ENCODE results near the gene IFNA1. TPM values are rescaled to one million over a fixed set of nuclear protein-coding genes. Genes with fewer than 3 reads are reported as not detected.

Gene IFNA1
- total RNA-seq, 1 donor, result not detected

DNA sequence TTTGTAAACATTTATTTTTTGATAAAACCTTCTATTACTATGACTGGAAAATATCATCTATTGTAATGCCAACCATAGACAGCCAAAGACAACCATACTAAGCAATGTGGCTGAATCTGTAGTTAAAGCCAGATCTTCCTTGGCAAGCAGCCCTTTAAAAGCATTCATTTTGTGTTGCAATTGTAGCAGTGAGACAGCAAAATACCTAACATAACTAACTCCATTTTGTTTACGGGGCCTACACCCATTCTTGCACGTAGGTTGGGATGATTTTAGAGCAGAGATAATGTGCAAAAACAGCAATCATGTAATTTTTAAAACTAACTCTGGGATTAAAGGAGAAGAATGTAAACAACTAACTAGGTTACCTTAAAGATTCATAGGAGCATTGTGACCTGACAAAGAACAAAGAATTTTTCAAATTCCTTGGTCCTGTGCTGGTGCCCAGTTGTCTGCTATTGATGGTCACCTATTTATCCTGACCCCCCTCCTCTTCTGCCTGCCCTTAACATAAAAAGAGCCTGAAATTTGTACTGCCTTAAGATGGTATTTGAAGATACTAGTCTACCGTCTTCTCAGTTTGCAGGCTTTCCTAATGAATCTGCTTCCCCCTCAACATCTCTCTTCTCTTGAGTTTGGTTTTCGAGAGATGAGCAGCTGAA is 10.6 kb downstream of the IFNA1 start:
- H3K36me3 ChIP-seq (ENCODE audit: insufficient read depth, low read length), result peaks cover 29% of the 10 kb centered on the region
- peak; percentile 10 for DNase-seq (ENCODE audit: insufficient read length, low spot score, missing footprints)
- H3K4me2 ChIP-seq (ENCODE audit: insufficient read depth, low read length), result no peak overlapping the region
- TF ChIP-seq, protein P1, sequence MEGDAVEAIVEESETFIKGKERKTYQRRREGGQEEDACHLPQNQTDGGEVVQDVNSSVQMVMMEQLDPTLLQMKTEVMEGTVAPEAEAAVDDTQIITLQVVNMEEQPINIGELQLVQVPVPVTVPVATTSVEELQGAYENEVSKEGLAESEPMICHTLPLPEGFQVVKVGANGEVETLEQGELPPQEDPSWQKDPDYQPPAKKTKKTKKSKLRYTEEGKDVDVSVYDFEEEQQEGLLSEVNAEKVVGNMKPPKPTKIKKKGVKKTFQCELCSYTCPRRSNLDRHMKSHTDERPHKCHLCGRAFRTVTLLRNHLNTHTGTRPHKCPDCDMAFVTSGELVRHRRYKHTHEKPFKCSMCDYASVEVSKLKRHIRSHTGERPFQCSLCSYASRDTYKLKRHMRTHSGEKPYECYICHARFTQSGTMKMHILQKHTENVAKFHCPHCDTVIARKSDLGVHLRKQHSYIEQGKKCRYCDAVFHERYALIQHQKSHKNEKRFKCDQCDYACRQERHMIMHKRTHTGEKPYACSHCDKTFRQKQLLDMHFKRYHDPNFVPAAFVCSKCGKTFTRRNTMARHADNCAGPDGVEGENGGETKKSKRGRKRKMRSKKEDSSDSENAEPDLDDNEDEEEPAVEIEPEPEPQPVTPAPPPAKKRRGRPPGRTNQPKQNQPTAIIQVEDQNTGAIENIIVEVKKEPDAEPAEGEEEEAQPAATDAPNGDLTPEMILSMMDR (IDR thresholded peaks at IDR 0.05; ENCODE audit: extremely low read depth, low read depth, low read length), result no peak
- no peak overlapping the region for H3K27ac ChIP-seq (ENCODE audit: low read depth, low read length)
- H3K9me3 ChIP-seq (ENCODE audit: low read depth, low read length), result no peaks in the 10 kb centered on the region
- H3K4me1 ChIP-seq (ENCODE audit: insufficient read depth, low read length), result peaks cover 12% of the 10 kb centered on the region
- H3K4me3 ChIP-seq (ENCODE audit: insufficient read depth, low read length), result no peak overlapping the region
- no peaks in the 10 kb centered on the region for H3K27me3 ChIP-seq (ENCODE audit: insufficient read depth, low read length)
- H4K20me1 ChIP-seq (ENCODE audit: insufficient read depth, low read length), result peaks cover 6% of the 10 kb centered on the region
- H2AFZ ChIP-seq (ENCODE audit: low read length), result no peak overlapping the region
- H3K79me2 ChIP-seq (ENCODE audit: insufficient read depth, low read length), result no peaks in the 10 kb centered on the region

DNA sequence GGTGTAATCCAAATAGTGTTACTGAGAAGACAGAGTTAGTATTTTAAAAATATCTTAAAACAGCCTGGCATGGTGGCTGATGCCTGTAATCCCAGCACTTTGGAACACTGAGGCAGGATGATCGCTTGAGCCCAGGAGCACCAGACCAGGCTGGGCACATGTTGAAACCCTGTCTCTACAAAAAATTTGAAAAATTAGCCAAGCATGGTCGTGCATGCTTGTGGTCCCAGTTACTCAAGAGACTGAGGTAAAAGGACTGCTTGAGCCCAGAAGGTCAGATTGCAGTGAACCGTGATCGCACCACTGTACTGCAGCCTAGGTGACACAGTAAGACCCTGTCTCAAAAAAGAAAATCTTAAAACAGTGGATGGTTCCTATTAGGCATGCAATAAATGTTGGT is 12.4 kb downstream of the IFNA1 start:
- Histone ChIP-seq H4K20me1 (ENCODE audit: insufficient read depth, low read length) (peaks cover 6% of the 10 kb centered on the region), H3K9me3 (ENCODE audit: low read depth, low read length) (no peaks in the 10 kb centered on the region), H3K36me3 (ENCODE audit: insufficient read depth, low read length) (peaks cover 36% of the 10 kb centered on the region), H3K4me2 (ENCODE audit: insufficient read depth, low read length) (no peak overlapping the region), H3K4me3 (ENCODE audit: insufficient read depth, low read length) (no peak overlapping the region), H3K27me3 (ENCODE audit: insufficient read depth, low read length) (no peaks in the 10 kb centered on the region), H2AFZ (ENCODE audit: low read length) (no peak overlapping the region), H3K27ac (ENCODE audit: low read depth, low read length) (no peak overlapping the region), H3K79me2 (ENCODE audit: insufficient read depth, low read length) (no peaks in the 10 kb centered on the region), H3K4me1 (ENCODE audit: insufficient read depth, low read length) (peaks cover 12% of the 10 kb centered on the region)
- no peak for DNase-seq (ENCODE audit: insufficient read length, low spot score, missing footprints)
- TF ChIP-seq, protein P1 (IDR thresholded peaks at IDR 0.05; ENCODE audit: extremely low read depth, low read depth, low read length), result no peak

DNA sequence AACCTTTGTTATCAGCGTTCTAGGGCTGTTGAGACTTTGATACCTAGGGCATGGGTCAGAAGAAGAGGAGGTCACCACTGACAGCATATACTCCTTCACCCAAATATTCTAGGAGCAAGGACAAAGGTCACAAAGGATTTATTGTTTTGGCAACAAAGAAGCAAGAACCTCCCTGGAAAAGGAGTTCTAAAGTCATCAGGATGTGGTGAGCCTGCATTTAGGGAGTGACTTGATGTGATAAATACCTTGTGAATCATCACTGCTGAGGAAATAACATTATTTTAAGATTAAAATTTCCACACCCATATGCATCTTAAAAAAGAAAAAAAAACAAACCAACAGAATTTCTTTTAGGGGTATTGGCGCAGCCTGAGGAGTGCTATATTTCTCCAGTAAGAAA is 13.9 kb downstream of the IFNA1 start:
- H3K36me3 ChIP-seq (ENCODE audit: insufficient read depth, low read length), result peaks cover 36% of the 10 kb centered on the region
- DNase-seq (ENCODE audit: insufficient read length, low spot score, missing footprints), result no peak

DNA sequence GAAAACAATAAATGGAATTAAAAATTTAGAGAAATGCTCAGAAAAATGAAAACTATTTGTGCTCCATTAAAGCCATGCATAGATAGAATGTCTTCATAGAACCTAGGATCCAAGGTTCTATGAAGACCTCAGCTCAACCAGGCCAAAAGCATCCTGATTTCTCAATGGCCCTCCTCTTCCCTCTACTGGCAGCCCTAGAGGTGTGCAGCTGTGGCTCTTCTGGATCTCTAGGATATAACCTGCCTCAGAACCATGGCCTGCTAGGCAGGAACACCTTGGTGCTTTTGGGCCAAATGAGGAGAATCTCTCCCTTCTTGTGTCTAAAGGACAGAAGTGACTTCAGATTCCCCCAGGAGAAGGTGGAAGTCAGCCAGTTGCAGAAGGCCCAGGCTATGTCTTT is 15.1 kb downstream of the IFNA1 start:
- H3K79me2 ChIP-seq (ENCODE audit: insufficient read depth, low read length), result no peaks in the 10 kb centered on the region
- no peaks in the 10 kb centered on the region for H3K9me3 ChIP-seq (ENCODE audit: low read depth, low read length)
- H3K27me3 ChIP-seq (ENCODE audit: insufficient read depth, low read length), result no peaks in the 10 kb centered on the region
- H3K4me2 ChIP-seq (ENCODE audit: insufficient read depth, low read length), result no peak overlapping the region
- H2AFZ ChIP-seq (ENCODE audit: low read length), result no peak overlapping the region
- H3K4me3 ChIP-seq (ENCODE audit: insufficient read depth, low read length), result no peak overlapping the region
- no peak overlapping the region for H3K27ac ChIP-seq (ENCODE audit: low read depth, low read length)
- peaks cover 12% of the 10 kb centered on the region for H3K4me1 ChIP-seq (ENCODE audit: insufficient read depth, low read length)
- peaks cover 6% of the 10 kb centered on the region for H4K20me1 ChIP-seq (ENCODE audit: insufficient read depth, low read length)
- peak; percentile 57 for DNase-seq (ENCODE audit: insufficient read length, low spot score, missing footprints)
- TF ChIP-seq, protein P1 (IDR thresholded peaks at IDR 0.05; ENCODE audit: extremely low read depth, low read depth, low read length), result peak; percentile 72
- peaks cover 36% of the 10 kb centered on the region for H3K36me3 ChIP-seq (ENCODE audit: insufficient read depth, low read length)

More for the DNA sequence above, 13.9 kb downstream of the IFNA1 start:
- Histone ChIP-seq H3K9me3 (ENCODE audit: low read depth, low read length) (no peaks in the 10 kb centered on the region), H2AFZ (ENCODE audit: low read length) (no peak overlapping the region), H3K4me3 (ENCODE audit: insufficient read depth, low read length) (no peak overlapping the region), H3K79me2 (ENCODE audit: insufficient read depth, low read length) (no peaks in the 10 kb centered on the region), H3K27ac (ENCODE audit: low read depth, low read length) (peak overlapping the region; percentile 14), H3K27me3 (ENCODE audit: insufficient read depth, low read length) (no peaks in the 10 kb centered on the region), H3K4me2 (ENCODE audit: insufficient read depth, low read length) (peak overlapping the region; percentile 24), H3K4me1 (ENCODE audit: insufficient read depth, low read length) (peaks cover 12% of the 10 kb centered on the region), H4K20me1 (ENCODE audit: insufficient read depth, low read length) (peaks cover 6% of the 10 kb centered on the region)
- TF ChIP-seq, protein P1 (IDR thresholded peaks at IDR 0.05; ENCODE audit: extremely low read depth, low read depth, low read length), result no peak

Data from osteoblast (primary cell).